GM23338 (cell line): ENCODE data around the gene RENBP. TPM values are rescaled to one million over a fixed set of nuclear protein-coding genes. Genes with fewer than 3 reads are reported as not detected.

Source experiments
- ATAC-seq: fragments of 200-7000 bp; cut with Tn5 transposase; 3 replicates; pipeline ENCODE4 v1.9.1; 2020
- DNase-seq: peaks from one replicate; pipeline ENCODE4 v3.0.0-alpha.2; 2015; ENCODE audit warnings: low spot score
- H2AFZ ChIP-seq: fragments of 200-600 bp; sonication (generic); 2 replicates; pipeline ENCODE4 v1.8.0; 2016; ENCODE audit warnings: antibody characterized with exemption, mild to moderate bottlenecking, moderate library complexity
- H3F3A ChIP-seq: fragments of 200-600 bp; sonication (generic); replicated peaks from 2 replicates; pipeline ENCODE4 v1.8.0; 2017; ENCODE audit warnings: antibody characterized with exemption, mixed run types, low read depth
- H3K27ac ChIP-seq: fragments of 200-600 bp; sonication (generic); 2 replicates; pipeline ENCODE4 v1.6.1; 2016; ENCODE audit warnings: low read depth
- H3K27me3 ChIP-seq: fragments of 200-600 bp; sonication (generic); 2 replicates; pipeline ENCODE4 v1.8.0; 2016; ENCODE audit warnings: mild to moderate bottlenecking, mixed run types, moderate library complexity; ENCODE audit not compliant: insufficient read depth
- H3K36me3 ChIP-seq: fragments of 200-600 bp; sonication (generic); 2 replicates; pipeline ENCODE4 v1.8.0; 2016; ENCODE audit warnings: mild to moderate bottlenecking; ENCODE audit not compliant: insufficient read depth
- H3K4me1 ChIP-seq: fragments of 200-600 bp; sonication (generic); 2 replicates; pipeline ENCODE4 v1.8.0; 2016; ENCODE audit warnings: mild to moderate bottlenecking, moderate library complexity; ENCODE audit not compliant: insufficient read depth
- H3K4me2 ChIP-seq: fragments of 200-600 bp; sonication (generic); 2 replicates; pipeline ENCODE4 v1.7.1; 2017; ENCODE audit warnings: mixed run types
- H3K4me3 ChIP-seq: fragments of 200-600 bp; sonication (generic); 2 replicates; pipeline ENCODE4 v1.6.1; 2016; ENCODE audit warnings: mixed run types
- H3K79me2 ChIP-seq: fragments of 200-600 bp; sonication (generic); replicated peaks from 2 replicates; pipeline ENCODE4 v1.8.0; 2017; ENCODE audit warnings: mild to moderate bottlenecking; ENCODE audit not compliant: insufficient read depth
- H3K9me2 ChIP-seq: fragments of 200-600 bp; sonication (generic); 2 replicates; pipeline ENCODE4 v1.8.0; 2017; ENCODE audit not compliant: insufficient read depth
- H4K20me1 ChIP-seq: fragments of 200-600 bp; sonication (generic); replicated peaks from 2 replicates; pipeline ENCODE4 v1.8.0; 2017; ENCODE audit warnings: mild to moderate bottlenecking; ENCODE audit not compliant: insufficient read depth
- H3K27ac Mint-ChIP-seq: 2 replicates; pipeline ENCODE4 v1.8.0; 2020; ENCODE audit warnings: inconsistent platforms, mild to moderate bottlenecking, moderate library complexity, mixed read lengths
- H3K27me3 Mint-ChIP-seq: 3 replicates; pipeline ENCODE4 v1.8.0; 2022; ENCODE audit warnings: low read depth, mild to moderate bottlenecking, moderate library complexity, mixed read lengths, inconsistent platforms; ENCODE audit not compliant: insufficient read depth, poor library complexity
- H3K36me3 Mint-ChIP-seq: 3 replicates; pipeline ENCODE4 v1.8.0; 2021; ENCODE audit warnings: low read depth, mild to moderate bottlenecking, inconsistent platforms, moderate library complexity, mixed read lengths
- H3K4me1 Mint-ChIP-seq: 3 replicates; pipeline ENCODE4 v1.8.0; 2020; ENCODE audit warnings: mild to moderate bottlenecking, inconsistent platforms, mixed read lengths
- H3K4me3 Mint-ChIP-seq: 3 replicates; pipeline ENCODE4 v1.8.0; 2021; ENCODE audit warnings: moderate library complexity, mild to moderate bottlenecking, inconsistent platforms, mixed read lengths
- H3K9me3 Mint-ChIP-seq: 3 replicates; pipeline ENCODE4 v1.8.0; 2020; ENCODE audit warnings: moderate library complexity, mild to moderate bottlenecking, inconsistent platforms, mixed read lengths
- JUNB ChIP-seq: IDR thresholded peaks from one replicate; pipeline ENCODE4 v1.6.1; 2016; ENCODE audit warnings: antibody characterized with exemption; ENCODE audit not compliant: unreplicated experiment
- NANOG ChIP-seq: IDR thresholded peaks from 2 replicates; pipeline ENCODE4 v1.6.1; 2016; ENCODE audit warnings: antibody characterized with exemption, borderline replicate concordance
- REST ChIP-seq: IDR thresholded peaks from one replicate; pipeline ENCODE4 v1.6.1; 2018; ENCODE audit warnings: antibody characterized with exemption; ENCODE audit not compliant: unreplicated experiment
- STAT1 ChIP-seq: IDR thresholded peaks from one replicate; pipeline ENCODE4 v1.6.1; 2016; ENCODE audit warnings: antibody characterized with exemption; ENCODE audit not compliant: unreplicated experiment
- ZNF114 ChIP-seq: fragments of 250-450 bp; sonication (Bioruptor Pico); IDR thresholded peaks from 2 replicates; pipeline ENCODE4 v1.5.0; 2020; ENCODE audit warnings: mild to moderate bottlenecking, moderate library complexity
- polyA plus RNA-seq: library from polyadenylated mRNA; unstranded; fragments of >200 nt; fragmentation: Nextera tagmentation; extraction: Ambion mirVana; gene quantifications from 2 replicates; pipeline ENCODE4 v1.2.1, GENCODE V29; 2016
- total RNA-seq: library from RNA; depleted of rRNA; stranded (reverse); fragments of >200 nt; shearing (Covaris generic); gene quantifications from 2 replicates; pipeline ENCODE4 v1.2.3, GENCODE V29; 2014
- TF ChIP-seq, protein P1 (sequence below): IDR thresholded peaks from 2 replicates; pipeline ENCODE4 v1.6.1; 2016; ENCODE audit warnings: antibody characterized with exemption

The RENBP gene
- total and polyA plus RNA-seq, 2 experiments from 2014 or later: 2.0 to 10.3 TPM

DNA sequence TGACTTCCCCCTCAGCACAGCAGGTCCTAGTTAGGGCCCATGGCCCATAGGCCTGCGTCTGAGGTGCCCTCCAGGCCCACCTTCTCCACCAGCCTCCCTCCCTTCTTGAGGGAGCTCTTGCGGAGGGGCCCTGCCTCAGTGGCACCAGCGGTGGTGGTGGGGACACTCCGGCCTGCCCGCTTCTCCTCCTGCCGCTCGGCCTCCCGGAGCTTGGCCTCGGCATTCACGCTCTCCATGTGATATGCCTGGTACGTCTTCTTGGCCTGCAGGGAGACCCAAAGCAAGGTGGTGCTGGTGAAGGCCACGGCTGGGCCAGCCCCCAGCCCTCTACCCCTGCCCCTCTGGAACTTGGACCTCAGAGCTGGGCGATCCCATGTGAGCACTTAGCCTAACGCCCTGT is 23.9 kb downstream of the RENBP start:
- H4K20me1 ChIP-seq: no peaks in the 10 kb centered on the region
- H3K36me3 Mint-ChIP-seq: peaks cover 25% of the 10 kb centered on the region
- H3K27ac Mint-ChIP-seq: no peak overlapping the region
- no peaks in the 10 kb centered on the region for H3K36me3 ChIP-seq
- H3K9me3 Mint-ChIP-seq: no peaks in the 10 kb centered on the region; the same call in 2 of the 3 replicates
- peaks cover 18% of the 10 kb centered on the region; the same call in 2 of the 3 replicates for H3K4me1 Mint-ChIP-seq
- no peaks in the 10 kb centered on the region for H3K79me2 ChIP-seq
- ATAC-seq: no peak
- no peak for TF ChIP-seq NANOG
- no peak for TF ChIP-seq ZNF114 (CRISPR knock-in tag)
- DNase-seq: no peak
- H2AFZ ChIP-seq: no peak overlapping the region
- peaks cover 7% of the 10 kb centered on the region; the same call in 1 of the 2 replicates for H3K4me1 ChIP-seq
- H3K27me3 Mint-ChIP-seq: peaks cover 1% of the 10 kb centered on the region
- no peak overlapping the region for H3K4me3 ChIP-seq
- no peak overlapping the region for H3K4me2 ChIP-seq
- H3F3A ChIP-seq: no peaks in the 10 kb centered on the region
- H3K4me3 Mint-ChIP-seq: no peak overlapping the region
- H3K27me3 ChIP-seq: no peaks in the 10 kb centered on the region
- H3K9me2 ChIP-seq: no peaks in the 10 kb centered on the region
- H3K27ac ChIP-seq: no peak overlapping the region

GRCh38 chrX:153919281-153919680 is 25.2 kb downstream of the RENBP start:
- Histone ChIP-seq H4K20me1 (no peaks in the 10 kb centered on the region), H3K27me3 (no peaks in the 10 kb centered on the region), H3K79me2 (no peaks in the 10 kb centered on the region), H3K27ac (no peak overlapping the region), H3K4me1 (no peaks in the 10 kb centered on the region; the same call in 1 of the 2 replicates), H3K36me3 (no peaks in the 10 kb centered on the region), H3F3A (no peaks in the 10 kb centered on the region), H3K4me2 (no peak overlapping the region), H3K9me2 (no peaks in the 10 kb centered on the region), H2AFZ (no peak overlapping the region), H3K4me3 (no peak overlapping the region)
- Mint-ChIP-seq H3K36me3 (peaks cover 25% of the 10 kb centered on the region), H3K27me3 (peaks cover 1% of the 10 kb centered on the region), H3K4me1 (peaks cover 12% of the 10 kb centered on the region; the same call in 2 of the 3 replicates), H3K4me3 (no peak overlapping the region), H3K27ac (no peak overlapping the region), H3K9me3 (no peaks in the 10 kb centered on the region; the same call in 2 of the 3 replicates)
- TF ChIP-seq, protein P1, sequence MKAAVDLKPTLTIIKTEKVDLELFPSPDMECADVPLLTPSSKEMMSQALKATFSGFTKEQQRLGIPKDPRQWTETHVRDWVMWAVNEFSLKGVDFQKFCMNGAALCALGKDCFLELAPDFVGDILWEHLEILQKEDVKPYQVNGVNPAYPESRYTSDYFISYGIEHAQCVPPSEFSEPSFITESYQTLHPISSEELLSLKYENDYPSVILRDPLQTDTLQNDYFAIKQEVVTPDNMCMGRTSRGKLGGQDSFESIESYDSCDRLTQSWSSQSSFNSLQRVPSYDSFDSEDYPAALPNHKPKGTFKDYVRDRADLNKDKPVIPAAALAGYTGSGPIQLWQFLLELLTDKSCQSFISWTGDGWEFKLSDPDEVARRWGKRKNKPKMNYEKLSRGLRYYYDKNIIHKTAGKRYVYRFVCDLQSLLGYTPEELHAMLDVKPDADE: no peak
- no peak for TF ChIP-seq STAT1
- no peak for TF ChIP-seq JUNB
- TF ChIP-seq REST: no peak
- TF ChIP-seq NANOG: no peak
- no peak for ATAC-seq
- no peak for DNase-seq

- Mint-ChIP-seq H3K4me3 (no peak overlapping the region), H3K27me3 (peaks cover 1% of the 10 kb centered on the region), H3K27ac (no peak overlapping the region), H3K36me3 (peaks cover 25% of the 10 kb centered on the region), H3K9me3 (no peaks in the 10 kb centered on the region; the same call in 2 of the 3 replicates), H3K4me1 (peaks cover 4% of the 10 kb centered on the region; the same call in 1 of the 3 replicates)
- H3K4me1 ChIP-seq: no peaks in the 10 kb centered on the region
- H3K4me3 ChIP-seq: no peak overlapping the region
- no peak for DNase-seq
- no peak for ATAC-seq
- H3K79me2 ChIP-seq: no peaks in the 10 kb centered on the region
- no peak overlapping the region for H3K27ac ChIP-seq
- no peaks in the 10 kb centered on the region for H4K20me1 ChIP-seq
- H2AFZ ChIP-seq: no peak overlapping the region
- no peak for TF ChIP-seq STAT1
- TF ChIP-seq, protein P1: no peak
- no peaks in the 10 kb centered on the region for H3K27me3 ChIP-seq
- H3K4me2 ChIP-seq: no peak overlapping the region
- no peaks in the 10 kb centered on the region for H3K9me2 ChIP-seq
- H3K36me3 ChIP-seq: no peaks in the 10 kb centered on the region
- no peaks in the 10 kb centered on the region for H3F3A ChIP-seq
Measured at GRCh38 chrX:153917869-153918268, 26.6 kb downstream of the RENBP start.
